GM23248 (cell line): ENCODE data around the gene P2RX3. TPM values are rescaled to one million over a fixed set of nuclear protein-coding genes. Genes with fewer than 3 reads are reported as not detected.

Experiments
- DNase-seq: peaks from one replicate; pipeline ENCODE4 v3.0.0-alpha.2; 2015
- H2AFZ ChIP-seq: fragments of 200-600 bp; sonication (generic); 2 replicates; pipeline ENCODE4 v1.6.1; 2016; ENCODE audit warnings: antibody characterized with exemption
- H3F3A ChIP-seq: fragments of 200-600 bp; sonication (generic); 2 replicates; pipeline ENCODE4 v1.6.1; 2016; ENCODE audit warnings: mild to moderate bottlenecking, antibody characterized with exemption, mixed run types; ENCODE audit not compliant: insufficient read depth
- H3K27ac ChIP-seq: fragments of 200-600 bp; sonication (generic); 2 replicates; pipeline ENCODE4 v1.5.1; 2016; ENCODE audit warnings: mild to moderate bottlenecking
- H3K27me3 ChIP-seq: fragments of 200-600 bp; sonication (generic); replicated peaks from 2 replicates; pipeline ENCODE4 v1.6.1; 2016; ENCODE audit warnings: mild to moderate bottlenecking; ENCODE audit not compliant: insufficient read depth
- H3K36me3 ChIP-seq: fragments of 200-600 bp; sonication (generic); 2 replicates; pipeline ENCODE4 v1.6.1; 2016; ENCODE audit warnings: low read depth, mild to moderate bottlenecking
- H3K4me1 ChIP-seq: fragments of 200-600 bp; sonication (generic); 2 replicates; pipeline ENCODE4 v1.6.1; 2016; ENCODE audit warnings: mild to moderate bottlenecking; ENCODE audit not compliant: insufficient read depth
- H3K4me2 ChIP-seq: fragments of 200-600 bp; sonication (generic); one replicate; pipeline ENCODE4 v1.6.1; 2016; ENCODE audit warnings: mild to moderate bottlenecking; ENCODE audit not compliant: unreplicated experiment
- H3K4me3 ChIP-seq: fragments of 200-600 bp; sonication (generic); 2 replicates; pipeline ENCODE4 v1.5.1; 2016; ENCODE audit warnings: mild to moderate bottlenecking
- H3K79me2 ChIP-seq: fragments of 200-600 bp; sonication (generic); 2 replicates; pipeline ENCODE4 v1.6.1; 2016; ENCODE audit warnings: mild to moderate bottlenecking; ENCODE audit not compliant: insufficient read depth
- H3K9ac ChIP-seq: fragments of 200-600 bp; sonication (generic); 2 replicates; pipeline ENCODE4 v1.6.1; 2016; ENCODE audit warnings: mild to moderate bottlenecking
- H3K9me2 ChIP-seq: fragments of 200-600 bp; sonication (generic); 2 replicates; pipeline ENCODE4 v1.6.1; 2016; ENCODE audit warnings: mixed run types, mild to moderate bottlenecking, moderate library complexity; ENCODE audit not compliant: insufficient read depth
- H3K9me3 ChIP-seq: fragments of 200-600 bp; sonication (generic); one replicate; pipeline ENCODE4 v1.6.1; 2017; ENCODE audit warnings: low read depth
- H4K20me1 ChIP-seq: fragments of 200-600 bp; sonication (generic); 2 replicates; pipeline ENCODE4 v1.6.0; 2016; ENCODE audit not compliant: insufficient read depth
- EZH2 ChIP-seq: fragments of 200-600 bp; sonication (generic); IDR thresholded peaks from 2 replicates; pipeline ENCODE4 v1.6.1; 2018; ENCODE audit warnings: antibody characterized with exemption, mild to moderate bottlenecking; ENCODE audit not compliant: insufficient read depth, poor library complexity, severe bottlenecking
- EZH2phosphoT487 ChIP-seq: fragments of 200-600 bp; sonication (generic); IDR thresholded peaks from 2 replicates; pipeline ENCODE4 v1.6.1; 2018; ENCODE audit warnings: antibody characterized with exemption, moderate library complexity, mild to moderate bottlenecking, low read depth; ENCODE audit not compliant: insufficient read depth
- WGBS, 2 experiments: methylation state at CpG; one replicate each; pipeline ENCODE4 v1.1.6; 2015 to 2017; ENCODE audit warnings: low lambda C conversion rate in 2 of 2, low coverage in 1 of 2; ENCODE audit errors: missing lambda C conversion rate in 2 of 2; 5-methylcytosine and 5-hydroxymethylcytosine counted together
- in situ Hi-C: fragments of 300-500 bp; cut with MboI; formaldehyde crosslinking; loops from 2 replicates; pipeline ENCODE4 v1.15.0; 2020
- polyA plus RNA-seq: library from polyadenylated mRNA; unstranded; fragments of >200 nt; fragmentation: Nextera tagmentation; extraction: Ambion mirVana; gene quantifications from 2 replicates; pipeline ENCODE4 v1.2.1, GENCODE V29; 2016
- total RNA-seq: library from RNA; depleted of rRNA; stranded (reverse); fragments of >200 nt; shearing (Covaris generic); gene quantifications from 2 replicates; pipeline ENCODE4 v1.2.3, GENCODE V29; 2014

The P2RX3 gene
- total and polyA plus RNA-seq, 2 experiments from 2014 or later, result 0.10 TPM; not detected in 1

- peaks cover 55% of the 10 kb centered on the region for H3K79me2 ChIP-seq
- peaks cover 43% of the 10 kb centered on the region for H3K4me1 ChIP-seq
- 27 to 36% methylated on average over 3 of the region's 3 CpGs for WGBS, 2 experiments
- H3K9me3 ChIP-seq, result no peaks in the 10 kb centered on the region
- H4K20me1 ChIP-seq, result 0 out of 2 replicates have a peak, but pooled peaks cover 3% of the 10 kb centered on the region
- peak overlapping the region; percentile 89 for H3K4me3 ChIP-seq
- peak overlapping the region; percentile 96 for H3K9ac ChIP-seq
- peaks cover 21% of the 10 kb centered on the region; the same call in 1 of the 2 replicates for H3K36me3 ChIP-seq
- no peaks in the 10 kb centered on the region for H3K27me3 ChIP-seq
- peaks cover 59% of the 10 kb centered on the region for H3F3A ChIP-seq
- DNase-seq, result peak; percentile 83
- peak overlapping the region; percentile 87 for H3K4me2 ChIP-seq
- in situ Hi-C loops, result no loop called here
- H2AFZ ChIP-seq, result no peak overlapping the region
- no peak for TF ChIP-seq EZH2
- no peak for TF ChIP-seq EZH2phosphoT487
- no peaks in the 10 kb centered on the region for H3K9me2 ChIP-seq
- H3K27ac ChIP-seq, result peak overlapping the region; percentile 99
Observed at GRCh38 chr11:57323167-57323854, 14.8 kb upstream of the P2RX3 start.

DNA sequence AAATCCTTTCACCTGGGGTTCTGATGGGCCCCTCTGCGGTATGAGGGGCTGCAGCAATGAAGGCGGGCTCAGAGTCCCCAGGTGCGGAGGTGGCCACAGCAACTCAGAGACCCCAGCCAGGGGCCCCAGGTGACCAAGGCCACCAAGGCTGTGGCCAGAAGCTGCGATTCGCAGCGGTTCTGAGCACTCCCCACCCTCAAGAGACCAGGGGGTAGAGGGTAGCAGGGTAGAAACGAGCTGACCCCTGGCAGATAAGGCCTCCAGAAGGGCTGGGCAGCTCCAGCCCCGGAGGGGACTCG lies 14.3 kb upstream of the P2RX3 start:
- Histone ChIP-seq H2AFZ (no peak overlapping the region), H3F3A (peaks cover 61% of the 10 kb centered on the region), H3K9me2 (no peaks in the 10 kb centered on the region), H4K20me1 (0 out of 2 replicates have a peak, but pooled peaks cover 3% of the 10 kb centered on the region), H3K9ac (peak overlapping the region; percentile 96), H3K9me3 (no peaks in the 10 kb centered on the region), H3K4me3 (peak overlapping the region; percentile 89), H3K36me3 (peaks cover 24% of the 10 kb centered on the region; the same call in 1 of the 2 replicates), H3K4me1 (peaks cover 38% of the 10 kb centered on the region), H3K4me2 (peak overlapping the region; percentile 87), H3K27ac (peak overlapping the region; percentile 99), H3K27me3 (no peaks in the 10 kb centered on the region), H3K79me2 (peaks cover 50% of the 10 kb centered on the region)
- DNase-seq, result no peak
- in situ Hi-C loops, result no loop called here
- 0 to 1% methylated on average over 9 of the region's 9 CpGs for WGBS, 2 experiments
- TF ChIP-seq EZH2phosphoT487, result no peak
- TF ChIP-seq EZH2, result no peak

- peak overlapping the region; percentile 99 for H3K27ac ChIP-seq
- H3K27me3 ChIP-seq, result no peaks in the 10 kb centered on the region
- H4K20me1 ChIP-seq, result 0 out of 2 replicates have a peak, but pooled peaks cover 3% of the 10 kb centered on the region
- TF ChIP-seq EZH2 (no peak), EZH2phosphoT487 (no peak)
- H3K9me3 ChIP-seq, result no peaks in the 10 kb centered on the region
- peaks cover 24% of the 10 kb centered on the region; the same call in 1 of the 2 replicates for H3K36me3 ChIP-seq
- in situ Hi-C loops, result no loop called here
- peak overlapping the region; percentile 89 for H3K4me3 ChIP-seq
- peak overlapping the region; percentile 89 for H3K4me2 ChIP-seq
- DNase-seq, result peak; percentile 73
- 1 to 2% methylated on average over 16 to 56 of the region's 64 CpGs for WGBS, 2 experiments
- H3K9ac ChIP-seq, result peak overlapping the region; percentile 96
- H3F3A ChIP-seq, result peaks cover 61% of the 10 kb centered on the region
- peaks cover 36% of the 10 kb centered on the region for H3K4me1 ChIP-seq
- H2AFZ ChIP-seq, result no peak overlapping the region
- H3K9me2 ChIP-seq, result no peaks in the 10 kb centered on the region
- H3K79me2 ChIP-seq, result peaks cover 46% of the 10 kb centered on the region
Observed at GRCh38 chr11:57324154-57324885, 13.8 kb upstream of the P2RX3 start.

- no peak for TF ChIP-seq EZH2phosphoT487
- TF ChIP-seq EZH2, result no peak
- H3K79me2 ChIP-seq, result peaks cover 46% of the 10 kb centered on the region
- in situ Hi-C loops, result no loop called here
Observed at GRCh38 chr11:57324886-57325734, 13.0 kb upstream of the P2RX3 start, which contains the start of gene TNKS1BP1. TSS of gene TNKS1BP1 (minus strand) at chr11:57324952. CDS start at chr11:57321885, 3,067 bp downstream.

More at GRCh38 chr11:57324886-57325734, 13.0 kb upstream of the P2RX3 start, which contains the start of gene TNKS1BP1:
- Histone ChIP-seq H3K4me1 (peaks cover 32% of the 10 kb centered on the region), H3K27ac (peak within 1 kb of the TSS; percentile 99), H3K9me2 (no peaks in the 10 kb centered on the region), H4K20me1 (0 out of 2 replicates have a peak, but pooled peaks cover 3% of the 10 kb centered on the region), H3K9ac (peak within 1 kb of the TSS; percentile 96), H3K9me3 (no peaks in the 10 kb centered on the region), H3K4me2 (peak within 1 kb of the TSS; percentile 89), H3F3A (peaks cover 61% of the 10 kb centered on the region), H2AFZ (peak within 1 kb of the TSS; percentile 73), H3K36me3 (peaks cover 25% of the 10 kb centered on the region; the same call in 1 of the 2 replicates), H3K27me3 (no peaks in the 10 kb centered on the region), H3K4me3 (peak within 1 kb of the TSS; percentile 89)
- 0 to 2% methylated on average over 45 to 61 of the region's 61 CpGs for WGBS, 2 experiments
- peak; percentile 99 for DNase-seq
